ENCODE results near the gene TSPAN8. TPM values are rescaled to one million over a fixed set of nuclear protein-coding genes. Genes with fewer than 3 reads are reported as not detected.
"Not testable (repeated sequence)": the region's sequence is repeated elsewhere in the genome, so short reads cannot be mapped to it uniquely, and the experiment has no call there.

Gene TSPAN8
- total RNA-seq, 4 donors from 2014 or later: 0.29 to 2.2 (median 1.1) TPM; not detected in 1

DNA sequence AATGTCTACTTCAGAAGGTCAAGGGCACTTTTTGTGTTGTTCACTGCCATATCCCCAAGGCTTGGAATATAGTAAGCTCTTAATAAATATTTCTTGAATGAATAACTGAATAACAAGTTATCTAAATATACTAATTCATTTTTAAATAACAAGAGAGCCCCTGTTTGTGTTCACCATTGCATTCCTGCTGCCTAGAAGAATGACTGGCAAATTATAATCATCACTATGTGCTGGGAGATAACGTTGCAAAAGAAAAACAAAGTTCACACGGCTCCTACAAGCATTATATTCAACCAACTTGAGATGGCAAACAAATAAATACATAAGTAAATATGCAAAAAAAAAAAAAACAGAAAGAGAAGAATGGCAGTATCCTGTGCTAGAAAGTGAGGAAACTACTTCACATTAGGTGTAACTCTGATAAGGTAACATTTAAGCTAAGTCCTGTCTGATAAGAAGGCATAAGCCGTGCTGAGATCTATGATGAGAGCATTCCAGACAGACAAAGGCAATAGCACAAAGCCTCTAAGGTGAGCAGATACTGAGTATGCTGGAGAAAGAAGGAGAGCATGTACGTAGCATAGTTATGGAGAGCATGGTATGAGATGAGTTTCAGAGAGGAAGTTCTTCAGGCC lies 9.2 kb upstream of the TSPAN8 start:
- intact Hi-C loops (cut with DNase I): no loop called here
- 85% methylated on average over 4 of the region's 4 CpGs for WGBS
- Histone ChIP-seq H3K36me3 (no peaks in the 10 kb centered on the region), H3K27me3 (no peaks in the 10 kb centered on the region), H3K4me3 (no peak overlapping the region), H3K4me1 (no peaks in the 10 kb centered on the region), H3K27ac (replicated peaks in 1 of 4) (no peak overlapping the region), H3K9me3 (no peaks in the 10 kb centered on the region)
- TF ChIP-seq EP300 (IDR thresholded peaks at IDR 0.05) (no peak), POLR2AphosphoS5 (IDR thresholded peaks at IDR 0.05) (no peak), POLR2A (IDR thresholded peaks at IDR 0.05; ENCODE audit: low read depth) (no peak)
- TF ChIP-seq, protein P1, sequence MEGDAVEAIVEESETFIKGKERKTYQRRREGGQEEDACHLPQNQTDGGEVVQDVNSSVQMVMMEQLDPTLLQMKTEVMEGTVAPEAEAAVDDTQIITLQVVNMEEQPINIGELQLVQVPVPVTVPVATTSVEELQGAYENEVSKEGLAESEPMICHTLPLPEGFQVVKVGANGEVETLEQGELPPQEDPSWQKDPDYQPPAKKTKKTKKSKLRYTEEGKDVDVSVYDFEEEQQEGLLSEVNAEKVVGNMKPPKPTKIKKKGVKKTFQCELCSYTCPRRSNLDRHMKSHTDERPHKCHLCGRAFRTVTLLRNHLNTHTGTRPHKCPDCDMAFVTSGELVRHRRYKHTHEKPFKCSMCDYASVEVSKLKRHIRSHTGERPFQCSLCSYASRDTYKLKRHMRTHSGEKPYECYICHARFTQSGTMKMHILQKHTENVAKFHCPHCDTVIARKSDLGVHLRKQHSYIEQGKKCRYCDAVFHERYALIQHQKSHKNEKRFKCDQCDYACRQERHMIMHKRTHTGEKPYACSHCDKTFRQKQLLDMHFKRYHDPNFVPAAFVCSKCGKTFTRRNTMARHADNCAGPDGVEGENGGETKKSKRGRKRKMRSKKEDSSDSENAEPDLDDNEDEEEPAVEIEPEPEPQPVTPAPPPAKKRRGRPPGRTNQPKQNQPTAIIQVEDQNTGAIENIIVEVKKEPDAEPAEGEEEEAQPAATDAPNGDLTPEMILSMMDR (IDR thresholded peaks at IDR 0.05): no peak
- no peak for DNase-seq (ENCODE audit: extremely low spot score)

DNA sequence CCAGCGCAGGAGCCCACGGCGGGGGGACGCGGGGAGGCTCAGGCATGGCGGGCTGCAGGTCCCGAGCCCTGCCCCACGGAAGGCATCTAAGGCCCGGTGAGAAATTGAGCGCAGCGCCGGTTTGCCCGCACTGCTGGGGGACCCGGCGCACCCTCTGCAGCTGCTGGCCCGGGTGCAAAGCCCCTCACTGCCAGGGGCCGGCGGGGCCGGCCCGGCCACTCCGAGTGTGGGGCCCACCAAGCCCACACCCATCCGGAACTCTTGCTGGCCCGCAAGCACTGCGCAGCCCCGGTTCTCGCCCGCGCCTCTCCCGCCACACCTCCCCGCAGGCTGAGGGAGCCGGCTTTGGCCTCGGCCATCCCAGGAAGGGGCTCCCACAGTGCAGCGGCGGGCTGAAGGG lies 8.5 kb upstream of the TSPAN8 start:
- Histone ChIP-seq H3K27me3 (no peaks in the 10 kb centered on the region), H3K27ac (replicated peaks in 1 of 4) (no peak overlapping the region), H3K4me1 (no peaks in the 10 kb centered on the region), H3K4me3 (no peak overlapping the region), H3K9me3 (no peaks in the 10 kb centered on the region), H3K36me3 (no peaks in the 10 kb centered on the region)
- intact Hi-C loops (cut with DNase I): no loop called here
- TF ChIP-seq EP300 (IDR thresholded peaks at IDR 0.05) (no peak), POLR2A (IDR thresholded peaks at IDR 0.05; ENCODE audit: low read depth) (no peak), POLR2AphosphoS5 (IDR thresholded peaks at IDR 0.05) (no peak)
- TF ChIP-seq, protein P1 (IDR thresholded peaks at IDR 0.05): no peak
- WGBS: over 99% methylated on average over 28 of the region's 34 CpGs
- DNase-seq (ENCODE audit: extremely low spot score): no peak

DNA sequence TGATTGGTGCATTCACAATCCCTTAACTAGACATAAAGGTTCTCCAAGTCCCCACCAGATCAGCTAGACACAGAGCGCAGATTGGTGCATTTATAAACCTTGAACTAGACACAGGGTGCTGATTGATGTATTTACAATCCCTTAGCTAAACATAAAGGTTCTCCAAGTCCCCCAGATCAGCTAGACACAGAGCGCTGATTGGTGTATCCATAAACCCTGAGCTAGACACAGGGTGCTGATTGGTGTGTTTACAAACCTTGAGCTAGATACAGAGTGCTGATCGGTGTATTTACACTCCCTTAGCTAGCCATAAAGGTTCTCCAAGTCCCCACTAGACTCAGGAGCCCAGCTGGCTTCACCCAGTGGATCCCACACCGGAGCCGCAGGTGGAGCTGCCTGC lies 8.0 kb upstream of the TSPAN8 start:
- WGBS: 92% methylated on average over 4 of the region's 5 CpGs
- DNase-seq (ENCODE audit: extremely low spot score); intact Hi-C loops (cut with DNase I): not testable (repeated sequence)

DNA sequence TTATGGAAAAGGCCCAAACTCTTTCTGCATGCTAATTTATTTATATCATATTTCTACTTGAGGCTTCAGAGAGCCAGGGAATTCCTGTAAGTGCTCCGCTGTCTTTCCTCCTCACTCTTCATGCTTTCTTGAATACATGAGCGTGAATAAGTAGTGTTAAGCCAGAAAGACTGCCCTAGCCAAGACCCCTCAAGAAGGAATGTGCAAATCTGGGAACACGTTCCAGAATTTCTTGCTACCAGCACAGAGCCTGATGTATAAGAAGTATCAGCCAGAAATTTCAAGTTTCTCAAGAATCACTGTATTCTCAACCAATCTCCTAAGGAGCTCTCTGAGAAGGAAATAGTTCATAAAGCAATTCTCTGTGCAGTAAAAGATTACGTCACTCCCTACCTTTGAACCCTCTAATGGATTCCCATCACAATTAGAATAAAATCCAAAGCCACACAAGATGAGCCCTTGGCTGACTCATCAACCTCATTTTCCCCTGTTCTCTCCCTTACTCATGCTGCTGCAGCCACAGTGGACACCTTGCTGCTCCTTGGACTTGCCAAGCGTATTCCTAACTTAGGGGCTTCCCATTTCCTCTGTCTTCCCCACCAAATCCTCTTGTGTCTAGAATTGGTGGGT lies 6.9 kb upstream of the TSPAN8 start:
- no peaks in the 10 kb centered on the region for H3K4me1 ChIP-seq
- intact Hi-C loops (cut with DNase I): no loop called here

More for the DNA sequence above, 8.0 kb upstream of the TSPAN8 start:
- H3K27me3 ChIP-seq; H3K4me1 ChIP-seq; H3K36me3 ChIP-seq; H3K4me3 ChIP-seq; H3K27ac ChIP-seq (replicated peaks in 1 of 4); H3K9me3 ChIP-seq: not testable (repeated sequence)

DNA sequence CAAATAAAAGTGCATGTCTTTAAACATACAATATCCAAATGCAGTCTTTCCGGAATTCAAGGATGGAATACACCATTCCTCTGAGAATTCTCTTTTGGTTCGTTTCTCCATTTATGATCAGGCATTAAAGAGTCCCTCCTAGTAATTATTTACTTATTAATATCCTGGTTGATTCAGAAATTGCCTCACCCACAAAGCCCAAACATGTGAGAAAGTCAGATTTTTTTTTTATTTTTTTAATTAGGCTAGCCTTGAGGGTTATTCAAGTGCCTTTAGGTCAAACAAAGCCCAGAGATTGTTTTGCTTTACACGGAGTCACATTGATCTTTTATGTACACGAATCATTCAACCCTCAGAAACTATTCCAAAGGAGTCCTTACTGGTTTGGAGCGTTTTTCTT lies 6.4 kb upstream of the TSPAN8 start:
- Histone ChIP-seq H3K27ac (replicated peaks in 1 of 4) (no peak overlapping the region), H3K9me3 (no peaks in the 10 kb centered on the region), H3K4me1 (no peaks in the 10 kb centered on the region), H3K36me3 (no peaks in the 10 kb centered on the region), H3K27me3 (no peaks in the 10 kb centered on the region), H3K4me3 (no peak overlapping the region)
- DNase-seq (ENCODE audit: extremely low spot score): no peak
- WGBS: 65% methylated on average over 5 of the region's 5 CpGs
- intact Hi-C loops (cut with DNase I): no loop called here
- TF ChIP-seq, protein P1 (IDR thresholded peaks at IDR 0.05): no peak
- no peak for TF ChIP-seq POLR2A (IDR thresholded peaks at IDR 0.05; ENCODE audit: low read depth)
- no peak for TF ChIP-seq POLR2AphosphoS5 (IDR thresholded peaks at IDR 0.05)
- TF ChIP-seq EP300 (IDR thresholded peaks at IDR 0.05): no peak

More for the DNA sequence above, 6.9 kb upstream of the TSPAN8 start:
- Histone ChIP-seq H3K36me3 (no peaks in the 10 kb centered on the region), H3K9me3 (no peaks in the 10 kb centered on the region), H3K27me3 (no peaks in the 10 kb centered on the region), H3K4me3 (no peak overlapping the region), H3K27ac (replicated peaks in 1 of 4) (no peak overlapping the region)
- 77% methylated on average over 5 of the region's 5 CpGs for WGBS
- TF ChIP-seq, protein P1 (IDR thresholded peaks at IDR 0.05): no peak
- TF ChIP-seq EP300 (IDR thresholded peaks at IDR 0.05) (no peak), POLR2AphosphoS5 (IDR thresholded peaks at IDR 0.05) (no peak), POLR2A (IDR thresholded peaks at IDR 0.05; ENCODE audit: low read depth) (no peak)
- DNase-seq (ENCODE audit: extremely low spot score): no peak
